KBM-7 (cell line): ENCODE data around the gene SPSB4.
"Not testable (repeated sequence)": the region's sequence is repeated elsewhere in the genome, so short reads cannot be mapped to it uniquely, and the experiment has no call there.

Experiments used
- DNase-seq: peaks from one replicate; pipeline ENCODE4 v3.0.0-alpha.2; 2015
- in situ Hi-C: fragments of 300-500 bp; cut with MboI; formaldehyde crosslinking; loops from 2 replicates; pipeline ENCODE4 v1.14.3; 2020; ENCODE audit warnings: low sequenced_read_pairs, low pct_unique_long_range_greater_than_20kb, mixed read lengths

SPSB4 gene

DNA sequence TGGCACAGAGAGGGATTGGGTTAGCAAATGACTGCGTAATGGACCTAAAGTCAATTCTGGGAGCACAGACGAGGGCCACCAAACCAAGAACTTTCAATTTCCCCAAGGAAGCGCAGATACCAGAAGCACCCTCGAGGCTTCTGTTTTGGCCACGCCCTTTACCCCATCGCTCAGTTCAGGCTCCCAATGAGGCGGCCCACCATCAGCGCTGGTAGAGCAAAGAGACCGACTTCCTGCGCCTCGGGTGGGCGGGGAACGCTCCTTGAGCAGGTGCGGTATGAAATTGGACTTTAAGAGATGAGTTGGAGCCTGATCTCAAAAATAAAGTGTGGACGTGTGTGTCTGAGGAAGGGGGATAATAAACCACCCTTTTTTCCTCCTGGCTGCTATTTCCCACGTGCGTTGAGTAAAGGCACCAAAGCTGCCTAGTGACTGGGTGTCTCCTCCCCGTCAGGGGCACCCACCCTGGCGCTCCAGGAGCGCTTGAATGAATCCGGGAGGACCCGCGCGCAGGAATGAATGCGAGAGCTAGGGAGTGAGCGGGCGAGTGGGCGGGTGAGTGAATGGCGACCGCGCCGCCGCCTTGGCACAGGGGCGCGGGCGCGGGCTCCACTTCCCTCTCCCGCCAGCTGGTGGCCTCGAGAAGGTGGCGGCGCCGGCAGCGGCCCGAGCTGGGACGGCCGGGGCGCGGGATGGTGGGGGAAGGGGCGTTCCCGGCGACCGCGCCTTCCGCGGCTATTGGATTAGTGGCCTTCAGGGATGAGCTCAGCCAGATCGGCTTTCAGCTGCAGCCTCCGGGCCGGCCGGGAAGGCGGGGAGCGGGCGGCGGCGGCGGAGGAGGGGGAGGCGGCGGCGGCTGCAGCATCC, at the start of gene SPSB4:
SPSB4 (plus strand) TSS at position 772 of the 867 bp plus-strand sequence. CDS start 14,758 bp downstream, outside the sequence.
- in situ Hi-C loops = no loop called here
- peak; percentile 73 for DNase-seq

DNA sequence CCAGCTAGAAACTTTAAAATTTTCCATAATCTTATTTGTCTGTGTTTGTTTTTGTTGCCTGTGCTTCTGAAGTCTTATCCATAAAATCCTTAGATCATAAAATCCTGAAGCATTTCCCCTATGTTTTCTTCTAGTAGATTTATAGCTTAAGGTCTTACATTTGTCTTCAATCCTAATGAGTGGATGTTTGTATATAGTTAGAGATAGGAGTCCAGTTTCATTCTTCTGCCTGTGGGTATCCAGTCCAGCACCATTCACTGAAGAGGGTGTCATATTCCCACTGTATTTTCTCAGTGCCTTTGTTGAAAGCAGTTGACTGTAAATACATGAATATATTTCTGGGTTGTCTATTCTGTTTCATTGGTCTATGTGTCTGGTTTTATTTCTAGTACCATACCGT, 44.8 kb upstream of the SPSB4 start:
- in situ Hi-C loops = loop anchor here (25.0 kb wide), 2 partner anchors 106 to 181 kb away; no protein-coding TSS in a partner anchor
- no peak for DNase-seq

DNA sequence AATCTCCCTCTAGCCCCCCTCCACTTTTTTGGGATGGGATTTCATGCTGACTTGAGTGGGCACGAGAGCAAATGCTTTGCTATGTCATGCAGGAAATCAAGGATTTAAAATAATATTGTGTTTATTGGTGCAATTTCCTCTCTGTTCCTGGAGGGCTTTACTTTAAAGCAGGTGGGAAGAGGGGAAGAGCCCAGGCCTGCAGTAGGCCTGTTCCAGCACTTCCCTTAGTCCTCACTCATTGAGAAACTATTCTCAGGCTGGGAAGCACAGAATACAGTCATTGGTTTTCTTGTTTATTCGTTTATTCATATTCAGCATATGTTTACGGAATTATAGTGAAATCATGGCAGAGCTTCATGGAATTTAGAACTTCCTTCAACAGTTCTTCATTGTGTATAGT, 41.7 kb upstream of the SPSB4 start:
- DNase-seq = no peak
- in situ Hi-C loops = loop anchor here (25.0 kb wide), 2 partner anchors 103 to 178 kb away; no protein-coding TSS in a partner anchor

GRCh38 chr3:141011232-141011996, 39.7 kb upstream of the SPSB4 start:
- DNase-seq = peak; percentile 70
- in situ Hi-C loops = loop anchor here (25.0 kb wide), 2 partner anchors 101 to 176 kb away; no protein-coding TSS in a partner anchor

DNA sequence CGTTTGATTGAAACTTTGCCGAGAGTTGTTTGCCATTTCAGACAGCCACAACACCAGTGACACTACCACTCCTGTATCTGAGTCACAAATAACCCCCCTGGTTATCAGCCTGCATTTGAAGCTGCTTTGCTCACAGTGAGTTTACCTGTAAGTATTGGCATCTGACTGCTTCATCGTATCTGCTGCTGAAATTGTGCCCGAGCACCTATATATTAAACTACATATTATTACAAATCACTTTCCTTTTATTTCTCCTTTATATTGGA, 39.2 kb upstream of the SPSB4 start:
- in situ Hi-C loops = loop anchor here (25.0 kb wide), 2 partner anchors 100 to 175 kb away; no protein-coding TSS in a partner anchor
- DNase-seq = no peak

DNA sequence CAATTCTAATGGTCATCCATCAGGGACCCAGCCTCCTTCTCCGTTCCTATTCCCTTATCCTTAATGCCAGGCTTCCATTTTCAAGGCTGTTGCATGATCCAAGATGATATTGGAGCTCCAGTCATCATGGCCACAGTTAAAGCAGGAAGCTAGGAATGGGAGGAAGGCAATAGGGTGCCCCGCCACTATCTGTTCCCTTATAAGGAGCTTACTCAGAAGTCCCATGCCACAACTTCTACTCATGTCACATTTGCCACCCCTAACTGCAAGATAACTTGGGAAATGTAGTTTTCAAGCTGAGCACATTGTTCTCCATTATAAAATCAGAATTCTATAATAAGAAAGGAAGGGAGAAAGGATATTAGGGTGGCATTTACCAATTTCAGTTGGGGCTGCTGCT, 38.6 kb upstream of the SPSB4 start:
- no peak for DNase-seq
- in situ Hi-C loops = loop anchor here (25.0 kb wide), 2 partner anchors 100 to 175 kb away; no protein-coding TSS in a partner anchor

DNA sequence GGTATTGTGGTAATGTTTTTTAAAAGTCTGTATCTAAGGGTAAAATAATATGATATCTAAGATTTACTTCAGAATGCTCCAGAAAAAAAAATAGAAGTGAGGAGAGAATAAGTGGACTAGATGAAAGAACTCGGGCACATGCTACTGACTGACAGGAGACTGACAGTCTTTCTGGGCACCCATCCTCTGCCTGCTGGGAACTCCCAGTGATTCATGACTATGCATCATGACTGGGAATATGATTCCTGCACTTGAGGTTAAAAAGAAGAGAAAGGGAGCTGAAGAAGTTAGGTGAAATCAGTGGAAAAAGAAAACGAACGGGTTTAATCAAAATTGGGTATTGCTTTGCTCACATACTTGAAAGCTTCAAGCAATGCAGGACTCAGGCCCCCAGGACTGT, 35.7 kb upstream of the SPSB4 start:
- in situ Hi-C loops = loop anchor here (25.0 kb wide), 2 partner anchors 97 to 172 kb away; no protein-coding TSS in a partner anchor
- no peak for DNase-seq

GRCh38 chr3:141017366-141018322, 33.5 kb upstream of the SPSB4 start:
- in situ Hi-C loops = loop anchor here (25.0 kb wide), 2 partner anchors 95 to 170 kb away; no protein-coding TSS in a partner anchor
- not testable (repeated sequence) for DNase-seq

DNA sequence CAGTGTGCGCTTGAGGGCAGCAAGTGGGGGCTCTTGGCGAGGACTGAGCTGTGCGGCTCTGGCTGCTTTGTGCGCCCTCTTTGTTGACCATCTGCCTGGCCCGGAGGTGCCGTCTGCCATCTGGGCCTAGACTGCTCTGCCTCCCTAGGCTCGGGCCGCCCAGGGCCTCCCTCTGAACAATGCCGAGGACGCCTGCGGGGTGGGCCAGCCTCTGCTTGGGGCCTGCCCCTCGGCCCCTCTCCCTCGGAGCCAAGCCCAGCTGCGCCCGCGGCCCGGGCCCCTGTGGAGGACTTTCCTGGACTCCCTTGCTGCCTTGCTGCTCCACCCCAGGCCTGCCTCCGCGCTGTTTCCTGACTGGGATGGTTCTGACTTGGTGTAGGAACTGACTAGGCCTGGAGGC, 31.9 kb upstream of the SPSB4 start:
- no peak for DNase-seq
- in situ Hi-C loops = loop anchor here (25.0 kb wide), 2 partner anchors 93 to 168 kb away; no protein-coding TSS in a partner anchor

- in situ Hi-C loops = loop anchor here (25.0 kb wide), 2 partner anchors 92 to 167 kb away; no protein-coding TSS in a partner anchor
These were observed 30.9 kb upstream of the SPSB4 start for GRCh38 chr3:141020143-141020830.

GRCh38 chr3:141021261-141021660, 29.9 kb upstream of the SPSB4 start:
- in situ Hi-C loops = loop anchor here (25.0 kb wide), 2 partner anchors 91 to 166 kb away; no protein-coding TSS in a partner anchor
- DNase-seq = no peak

More at GRCh38 chr3:141020143-141020830, 30.9 kb upstream of the SPSB4 start:
- DNase-seq = no peak

DNA sequence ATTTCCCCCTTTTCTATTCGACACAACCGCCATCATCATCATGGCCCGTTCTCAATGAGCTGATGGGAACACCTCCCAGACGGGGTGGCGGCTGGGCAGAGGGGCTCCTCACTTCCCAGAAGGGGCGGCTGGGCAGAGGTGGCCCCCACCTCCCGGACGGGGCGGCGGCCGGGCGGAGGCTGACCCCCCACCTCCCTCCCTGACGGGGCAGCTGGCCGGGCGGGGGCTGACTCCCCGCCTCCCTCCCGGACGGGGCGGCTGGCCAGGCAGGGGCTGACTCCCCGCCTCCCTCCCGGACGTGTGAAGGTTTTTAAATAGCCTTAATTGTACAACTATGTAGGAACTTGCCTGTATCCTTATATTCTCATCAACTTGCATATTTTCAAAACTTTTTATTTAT, 20.9 kb upstream of the SPSB4 start:
- no peak for DNase-seq
- in situ Hi-C loops = no loop called here

GRCh38 chr3:141039589-141039988, 11.6 kb upstream of the SPSB4 start:
- no peak for DNase-seq
- in situ Hi-C loops = no loop called here

GRCh38 chr3:141044695-141045641, 6.2 kb upstream of the SPSB4 start:
- in situ Hi-C loops = no loop called here
- no peak for DNase-seq

GRCh38 chr3:141045849-141046248, 5.3 kb upstream of the SPSB4 start:
- DNase-seq = no peak
- in situ Hi-C loops = no loop called here

DNA sequence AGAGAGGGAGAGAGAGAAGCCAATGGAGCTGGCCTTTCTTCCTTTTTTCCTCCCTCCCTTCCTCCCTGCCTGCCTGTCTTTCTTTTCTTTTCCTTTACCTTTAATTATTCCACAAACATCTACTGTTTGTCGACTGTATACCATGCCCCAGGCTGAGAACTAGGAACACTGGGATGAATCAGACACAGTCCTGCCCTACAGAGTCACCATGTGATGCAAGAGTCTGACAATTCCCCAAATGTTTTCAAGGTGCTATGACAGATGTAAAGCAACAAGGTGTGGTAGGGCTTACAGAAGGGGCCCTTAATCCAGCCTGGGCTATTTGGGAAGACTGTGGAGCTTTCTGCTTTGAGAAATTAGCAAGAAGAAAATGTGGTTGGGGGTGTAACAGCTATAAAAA, 4.0 kb upstream of the SPSB4 start:
- in situ Hi-C loops = no loop called here
- DNase-seq = no peak

GRCh38 chr3:141049681-141050080, 1.5 kb upstream of the SPSB4 start:
- DNase-seq = peak; percentile 20
- in situ Hi-C loops = no loop called here
